GM04503 (cell line): ENCODE measurements around the gene SPATA13.
"Not testable (repeated sequence)": the region's sequence is repeated elsewhere in the genome, so short reads cannot be mapped to it uniquely, and the experiment has no call there.

Experiments
- DNase-seq: peaks from one replicate; pipeline ENCODE4 v3.0.0-alpha.2; 2012; ENCODE audit warnings: low read depth

The SPATA13 gene

GRCh38 chr13:24313439-24313838, 152.9 kb downstream of the SPATA13 start:
- DNase-seq, result no peak

- not testable (repeated sequence) for DNase-seq
Observed at GRCh38 chr13:24317835-24318234, 157.3 kb downstream of the SPATA13 start.

GRCh38 chr13:24318878-24319277, 158.4 kb downstream of the SPATA13 start:
- not testable (repeated sequence) for DNase-seq

GRCh38 chr13:24319641-24320040, 159.1 kb downstream of the SPATA13 start:
- not testable (repeated sequence) for DNase-seq

GRCh38 chr13:24321416-24321815, 160.9 kb downstream of the SPATA13 start:
- not testable (repeated sequence) for DNase-seq

- DNase-seq, result not testable (repeated sequence)
Observed at GRCh38 chr13:24322470-24322869, 161.9 kb downstream of the SPATA13 start.

- no peak for DNase-seq
Observed at GRCh38 chr13:24323036-24323738, 162.7 kb downstream of the SPATA13 start.

- DNase-seq, result no peak
Observed at GRCh38 chr13:24323739-24324075, 163.2 kb downstream of the SPATA13 start.

- DNase-seq, result not testable (repeated sequence)
Observed at GRCh38 chr13:24327598-24327997, 167.1 kb downstream of the SPATA13 start.

GRCh38 chr13:24328145-24328544, 167.6 kb downstream of the SPATA13 start:
- DNase-seq, result no peak

GRCh38 chr13:24338721-24339120, 178.2 kb downstream of the SPATA13 start:
- no peak for DNase-seq

GRCh38 chr13:24339937-24340607, 179.6 kb downstream of the SPATA13 start:
- no peak for DNase-seq

- DNase-seq, result no peak
Observed at GRCh38 chr13:24340608-24340955, 180.1 kb downstream of the SPATA13 start.

GRCh38 chr13:24341439-24341838, 180.9 kb downstream of the SPATA13 start:
- DNase-seq, result no peak

- no peak for DNase-seq
Observed at GRCh38 chr13:24348385-24348784, 187.9 kb downstream of the SPATA13 start.

GRCh38 chr13:24348797-24349515, 188.4 kb downstream of the SPATA13 start:
- DNase-seq, result no peak

- DNase-seq, result not testable (repeated sequence)
Observed at GRCh38 chr13:24349778-24350664, 189.5 kb downstream of the SPATA13 start.

GRCh38 chr13:24351423-24351822, 190.9 kb downstream of the SPATA13 start:
- DNase-seq, result no peak

- DNase-seq, result no peak
Observed at GRCh38 chr13:24353736-24354135, 193.2 kb downstream of the SPATA13 start.

- DNase-seq, result no peak
Observed at GRCh38 chr13:24355103-24355502, 194.6 kb downstream of the SPATA13 start.

GRCh38 chr13:24356270-24356669, 195.8 kb downstream of the SPATA13 start:
- no peak for DNase-seq
